ENCODE data around the gene ZC3H11A. TPM values are rescaled to one million over a fixed set of nuclear protein-coding genes. Genes with fewer than 3 reads are reported as not detected.

Gene ZC3H11A
- total and polyA plus RNA-seq, 2 of the 13 experiments (the other 11 are each of a cell fraction or from before 2014, with no cell fraction given), result 56.9 to 59.7 TPM

- TF ChIP-seq KLF15 (CRISPR knock-in tag; IDR thresholded peaks at IDR 0.05; ENCODE audit: borderline replicate concordance) (no peak), ATRX (CRISPR knock-in tag; IDR thresholded peaks at IDR 0.05; ENCODE audit: borderline replicate concordance) (no peak), MEIS1 (CRISPR knock-in tag; IDR thresholded peaks at IDR 0.05; ENCODE audit: borderline replicate concordance) (no peak), SRY (CRISPR knock-in tag; IDR thresholded peaks at IDR 0.05) (no peak), PHF5A (CRISPR knock-in tag; IDR thresholded peaks at IDR 0.05; ENCODE audit: low read depth, unreplicated experiment) (no peak)
These were observed 44.9 kb downstream of the ZC3H11A start (continued) for GRCh38 chr1:203840208-203840808.

DNA sequence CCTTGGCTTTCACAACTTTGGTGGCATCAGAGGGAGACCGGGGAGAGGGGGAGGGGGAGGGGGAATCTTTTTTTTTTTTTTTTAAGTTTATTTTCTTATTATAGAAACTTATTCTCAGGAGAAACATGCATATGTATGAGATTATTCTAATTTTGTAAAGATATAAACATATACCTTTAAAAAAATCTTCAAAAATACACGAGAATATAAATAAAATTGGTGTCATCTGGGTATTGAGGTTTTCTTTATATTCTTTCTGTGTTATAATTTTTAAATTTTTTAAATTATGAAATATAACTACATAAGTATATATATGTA lies 47.1 kb downstream of the ZC3H11A start:
- Histone ChIP-seq H3K9me3 (ENCODE audit: low read length) (no peaks in the 10 kb centered on the region), H3K4me1 (ENCODE audit: insufficient read depth, low read length) (no peaks in the 10 kb centered on the region), H3K27ac (ENCODE audit: extremely low read length, insufficient read depth, low read length) (no peak overlapping the region), H2AFZ (ENCODE audit: low read length) (no peak overlapping the region), H3K4me2 (ENCODE audit: low read depth, low read length) (no peak overlapping the region), H4K20me1 (ENCODE audit: insufficient read depth, low read length) (no peaks in the 10 kb centered on the region; the same call in 1 of the 2 replicates), H3K36me3 (replicated peaks in 1 of 2; ENCODE audit: control insufficient read depth in 1 of 2, insufficient read depth in 2 of 2, low read length in 2 of 2) (peaks cover 12 to 70% of the 10 kb centered on the region in 2 experiments), H3K4me3 (replicated peaks in 1 of 3; ENCODE audit: insufficient read depth in 1 of 3, low read depth in 2 of 3, low read length in 3 of 3) (no peak overlapping the region), H3K79me2 (ENCODE audit: insufficient read depth, low read length) (no peaks in the 10 kb centered on the region), H3K9ac (ENCODE audit: insufficient read depth, low read depth, low read length) (no peak overlapping the region), H3K27me3 (ENCODE audit: control insufficient read depth in 1 of 2, insufficient read depth in 2 of 2, low read length in 2 of 2) (no peaks in the 10 kb centered on the region)
- FAIRE-seq (no peak), DNase-seq (ENCODE audit: low spot score) (no peak), ATAC-seq (no peak)
- TF ChIP-seq ZNF775 (CRISPR knock-in tag; IDR thresholded peaks at IDR 0.05; ENCODE audit: borderline replicate concordance), result no peak
- no peak for TF ChIP-seq NFATC3 (CRISPR knock-in tag; IDR thresholded peaks at IDR 0.05)
- TF ChIP-seq HNRNPK (IDR thresholded peaks at IDR 0.05; ENCODE audit: low read depth, low read length, poor library complexity, severe bottlenecking), result peak; percentile 84
- TF ChIP-seq MNT (IDR thresholded peaks at IDR 0.05), result no peak
- BruUV-seq (replicated peaks), result no TSS peak
- in situ Hi-C loops (cut with HindIII; ENCODE audit: extremely low pct_ligation_motif_present, low pct_unique_long_range_greater_than_20kb) (no loop called here), intact Hi-C loops (cut with micrococcal nuclease; ENCODE audit: unreplicated experiment) (no loop called here)
- POLR2A ChIA-PET, result no interaction called here
- WGBS (ENCODE audit: low lambda C conversion rate), result 85% methylated on average over 2 of the region's 2 CpGs
- CTCF ChIA-PET (ENCODE audit: low intra/inter-chr PET ratio, low total read pairs), result no interaction called here
